Kidney (tissue), 14 donors: ENCODE data around the gene NTRK1. TPM values are rescaled to one million over a fixed set of nuclear protein-coding genes. Genes with fewer than 3 reads are reported as not detected.

Experiments used
- DNase-seq, 5 donors: peaks; one replicate each; pipeline ENCODE4 v3.0.0-alpha.2; 2013 to 2020
- FAIRE-seq: peaks from 2 replicates; lab custom pipeline; 2012; peaks lifted over from hg19 to GRCh38; lab: Jason Lieb, UNC
- H3K27ac ChIP-seq, 2 donors: one replicate each; pipeline ENCODE4 v1.7.0; 2013; ENCODE audit warnings: low read depth in 2 of 2, low read length in 2 of 2, inconsistent platforms in 1 of 2
- H3K27me3 ChIP-seq: one replicate; pipeline ENCODE4 v1.7.1; 2013; ENCODE audit warnings: low read length, inconsistent platforms; ENCODE audit not compliant: control insufficient read depth, insufficient read depth
- H3K36me3 ChIP-seq, 3 donors: one replicate each; pipeline versions ENCODE4 v1.7.0 to v1.7.1; 2013; ENCODE audit warnings: low read length in 3 of 3, control low read depth in 1 of 3, inconsistent platforms in 1 of 3; ENCODE audit not compliant: insufficient read depth in 3 of 3, control insufficient read depth in 2 of 3
- H3K4me1 ChIP-seq, 3 donors: one replicate each; pipeline versions ENCODE4 v1.7.0 to v1.7.1; 2013; ENCODE audit warnings: low read length in 3 of 3, inconsistent platforms in 1 of 3, low read depth in 1 of 3; ENCODE audit not compliant: control insufficient read depth in 2 of 3, insufficient read depth in 2 of 3
- H3K4me3 ChIP-seq, 3 donors: one replicate each; pipeline versions ENCODE4 v1.7.0 to v1.8.1; 2013; ENCODE audit warnings: low read length in 3 of 3, control low read depth in 1 of 3, inconsistent platforms in 1 of 3
- H3K9ac ChIP-seq, 3 donors: one replicate each; pipeline versions ENCODE4 v1.7.0 to v1.7.1; 2013; ENCODE audit warnings: low read length in 3 of 3, control low read depth in 1 of 3, inconsistent platforms in 1 of 3
- H3K9me3 ChIP-seq, 3 donors: one replicate each; pipeline versions ENCODE4 v1.7.0 to v1.7.1; 2013; ENCODE audit warnings: low read length in 3 of 3, control low read depth in 1 of 3, inconsistent platforms in 1 of 3; ENCODE audit not compliant: control insufficient read depth in 2 of 3, insufficient read depth in 1 of 3
- intact Hi-C: fragments of 100-400 bp; cut with DNase I; formaldehyde crosslinking; loops from one replicate; pipeline ENCODE4 v1.11.1; 2022
- polyA plus RNA-seq: library from polyadenylated mRNA; stranded (reverse); fragments of 350-450 nt; fragmentation: Illumina TruSeq; extraction: RNeasy Lipid Tissue Mini Kit (QIAGEN cat#74804); gene quantifications from one replicate; pipeline ENCODE4 v1.2.3, GENCODE V29; 2014; ENCODE audit warnings: low read depth, low replicate concordance; ENCODE audit not compliant: insufficient read depth
- total RNA-seq: library from RNA; stranded (reverse); fragmentation: NEBNext Ultra II Directional; extraction: Animal tissue kit (Norgen Biotek cat#: 25700); gene quantifications from one replicate; pipeline ENCODE4 v1.2.1, GENCODE V29; 2021
- TF ChIP-seq, protein P1 (sequence below): IDR thresholded peaks from 3 replicates; pipeline ENCODE4 v1.5.1; 2012; ENCODE audit warnings: mild to moderate bottlenecking, moderate library complexity, borderline replicate concordance; ENCODE audit not compliant: insufficient read depth; ENCODE audit errors: extremely low read depth
- donor health status: control.
- donor health status: control.
- donor health status: control.
- donor health status: control.
- donor health status: control.
- donor health status: DM: yes; HTN: yes; CAD: no.
- donor health status: Normal renal cell carcinoma (clear cell type).

The NTRK1 gene
- total and polyA plus RNA-seq, 2 donors from 2014 or later, result 1.0 to 1.3 TPM

DNA sequence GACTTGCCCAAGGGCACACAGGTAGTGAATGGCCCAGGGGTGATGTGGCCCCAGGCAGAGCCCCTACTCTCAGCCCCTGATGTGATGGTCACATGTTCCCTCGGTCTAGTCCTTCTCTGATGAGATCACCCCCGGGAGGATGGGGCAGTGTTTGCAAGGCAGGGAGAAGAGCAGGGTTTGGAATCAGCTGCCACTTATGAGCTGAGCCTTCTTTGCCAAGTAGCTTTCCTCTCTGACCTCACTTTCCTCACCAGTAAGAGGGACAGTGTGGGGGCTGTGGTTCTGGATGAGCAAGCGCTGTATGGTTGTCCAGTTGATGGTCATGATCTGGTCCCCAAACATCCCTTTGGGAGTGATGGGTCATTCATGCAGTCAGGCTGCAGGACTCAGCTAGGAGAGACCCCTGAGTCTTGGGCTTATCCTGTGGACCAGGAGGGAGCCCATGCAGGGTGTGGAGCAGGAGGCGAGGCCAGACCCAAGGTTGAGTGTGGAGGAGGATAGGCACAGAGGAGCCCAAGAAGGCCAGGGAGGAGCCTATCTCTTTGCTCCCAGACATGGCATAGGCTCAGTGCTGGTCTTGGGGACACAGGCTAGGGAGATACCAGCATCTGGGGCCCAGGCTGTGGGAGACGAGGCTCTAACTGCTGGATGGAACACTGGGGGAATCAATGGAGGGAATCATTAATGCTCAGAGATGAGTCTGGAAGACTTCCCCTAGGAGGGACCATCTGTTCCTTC is 16.9 kb downstream of the NTRK1 start:
- DNase-seq (no peak), FAIRE-seq (no peak)
- Histone ChIP-seq H3K4me1 (no peaks in the 10 kb centered on the region), H3K9ac (no peak overlapping the region), H3K36me3 (no peaks in the 10 kb centered on the region), H3K4me3 (no peak overlapping the region), H3K9me3 (no peaks in the 10 kb centered on the region), H3K27ac (no peak overlapping the region), H3K27me3 (no peaks in the 10 kb centered on the region)
- intact Hi-C loops, result no loop called here
- TF ChIP-seq, protein P1, sequence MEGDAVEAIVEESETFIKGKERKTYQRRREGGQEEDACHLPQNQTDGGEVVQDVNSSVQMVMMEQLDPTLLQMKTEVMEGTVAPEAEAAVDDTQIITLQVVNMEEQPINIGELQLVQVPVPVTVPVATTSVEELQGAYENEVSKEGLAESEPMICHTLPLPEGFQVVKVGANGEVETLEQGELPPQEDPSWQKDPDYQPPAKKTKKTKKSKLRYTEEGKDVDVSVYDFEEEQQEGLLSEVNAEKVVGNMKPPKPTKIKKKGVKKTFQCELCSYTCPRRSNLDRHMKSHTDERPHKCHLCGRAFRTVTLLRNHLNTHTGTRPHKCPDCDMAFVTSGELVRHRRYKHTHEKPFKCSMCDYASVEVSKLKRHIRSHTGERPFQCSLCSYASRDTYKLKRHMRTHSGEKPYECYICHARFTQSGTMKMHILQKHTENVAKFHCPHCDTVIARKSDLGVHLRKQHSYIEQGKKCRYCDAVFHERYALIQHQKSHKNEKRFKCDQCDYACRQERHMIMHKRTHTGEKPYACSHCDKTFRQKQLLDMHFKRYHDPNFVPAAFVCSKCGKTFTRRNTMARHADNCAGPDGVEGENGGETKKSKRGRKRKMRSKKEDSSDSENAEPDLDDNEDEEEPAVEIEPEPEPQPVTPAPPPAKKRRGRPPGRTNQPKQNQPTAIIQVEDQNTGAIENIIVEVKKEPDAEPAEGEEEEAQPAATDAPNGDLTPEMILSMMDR, result no peak

DNA sequence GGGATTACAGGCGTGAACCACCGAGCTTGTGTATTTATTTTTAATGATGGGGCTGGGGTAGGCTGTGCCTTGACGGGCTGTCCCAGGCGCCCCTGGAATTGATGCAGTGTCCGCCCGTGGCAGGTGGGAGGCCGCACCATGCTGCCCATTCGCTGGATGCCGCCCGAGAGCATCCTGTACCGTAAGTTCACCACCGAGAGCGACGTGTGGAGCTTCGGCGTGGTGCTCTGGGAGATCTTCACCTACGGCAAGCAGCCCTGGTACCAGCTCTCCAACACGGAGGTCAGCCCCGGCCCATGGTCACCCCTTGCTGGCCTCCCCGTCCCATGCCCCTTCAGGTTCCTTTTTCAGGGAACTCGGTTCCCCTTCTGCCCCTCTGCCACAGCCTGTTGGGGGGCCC is 19.2 kb downstream of the NTRK1 start:
- FAIRE-seq (no peak), DNase-seq (no peak)
- no peaks in the 10 kb centered on the region for H3K4me1 ChIP-seq

DNA sequence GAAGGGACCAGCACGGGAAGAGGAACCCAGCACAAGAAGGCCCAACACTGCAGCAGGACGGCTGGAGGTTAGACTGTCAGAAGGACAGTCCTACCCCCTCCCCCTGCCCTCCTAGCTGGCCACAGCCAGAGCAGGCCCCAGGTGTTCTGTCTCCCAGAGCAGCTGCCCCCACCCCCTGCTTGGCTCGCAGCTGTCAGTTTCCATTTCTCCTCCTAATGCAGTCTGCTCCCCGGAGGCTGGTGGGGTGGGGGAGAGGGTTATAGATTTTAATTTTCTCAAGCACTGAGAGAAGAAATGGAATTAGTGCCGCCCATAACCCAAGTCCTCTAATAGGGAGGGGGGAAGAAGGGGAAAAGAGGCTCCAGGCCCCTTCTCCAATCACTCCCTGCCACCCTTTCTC is 19.8 kb downstream of the NTRK1 start:
- no peaks in the 10 kb centered on the region for H3K4me1 ChIP-seq
- intact Hi-C loops, result no loop called here
- FAIRE-seq (no peak), DNase-seq (no peak)
- H3K9ac ChIP-seq, result no peak overlapping the region
- no peak overlapping the region for H3K27ac ChIP-seq
- no peaks in the 10 kb centered on the region for H3K27me3 ChIP-seq
- H3K9me3 ChIP-seq, result no peaks in the 10 kb centered on the region
- no peaks in the 10 kb centered on the region for H3K36me3 ChIP-seq
- TF ChIP-seq, protein P1, result no peak
- H3K4me3 ChIP-seq, result no peak overlapping the region

More for the DNA sequence above, 19.2 kb downstream of the NTRK1 start:
- Histone ChIP-seq H3K36me3 (no peaks in the 10 kb centered on the region), H3K27ac (no peak overlapping the region), H3K9ac (no peak overlapping the region), H3K9me3 (no peaks in the 10 kb centered on the region), H3K4me3 (no peak overlapping the region), H3K27me3 (no peaks in the 10 kb centered on the region)
- intact Hi-C loops, result no loop called here
- TF ChIP-seq, protein P1, result no peak

DNA sequence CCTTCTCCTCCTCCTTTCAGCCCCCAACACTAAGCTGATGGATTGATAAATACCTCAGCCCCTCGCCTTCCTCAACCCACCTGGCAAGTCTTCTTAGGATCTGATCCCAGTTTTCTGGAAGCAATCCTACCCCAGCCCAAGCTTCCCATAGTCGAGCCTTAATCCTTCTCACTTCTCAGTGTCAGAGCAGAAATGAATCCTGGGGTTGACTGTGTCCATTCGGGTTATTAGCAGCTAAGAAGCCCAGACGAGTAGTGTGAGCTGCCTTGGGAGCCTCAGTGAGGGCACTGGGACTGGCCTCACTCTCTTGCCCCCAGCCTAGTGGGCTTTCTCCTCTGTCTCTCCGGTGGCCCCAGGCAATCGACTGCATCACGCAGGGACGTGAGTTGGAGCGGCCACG is 20.4 kb downstream of the NTRK1 start:
- Histone ChIP-seq H3K9me3 (no peaks in the 10 kb centered on the region), H3K36me3 (no peaks in the 10 kb centered on the region), H3K4me3 (no peak overlapping the region), H3K4me1 (no peaks in the 10 kb centered on the region), H3K9ac (no peak overlapping the region), H3K27ac (no peak overlapping the region), H3K27me3 (no peaks in the 10 kb centered on the region)
- FAIRE-seq (no peak), DNase-seq (no peak)
- TF ChIP-seq, protein P1, result no peak
- intact Hi-C loops, result no loop called here
